ENCODE measurements around the gene BCKDHA. TPM values are rescaled to one million over a fixed set of nuclear protein-coding genes. Genes with fewer than 3 reads are reported as not detected.

BCKDHA gene
- total RNA-seq, 4 donors from 2014 or later = 18.2 to 36.7 (median 21.6) TPM

DNA sequence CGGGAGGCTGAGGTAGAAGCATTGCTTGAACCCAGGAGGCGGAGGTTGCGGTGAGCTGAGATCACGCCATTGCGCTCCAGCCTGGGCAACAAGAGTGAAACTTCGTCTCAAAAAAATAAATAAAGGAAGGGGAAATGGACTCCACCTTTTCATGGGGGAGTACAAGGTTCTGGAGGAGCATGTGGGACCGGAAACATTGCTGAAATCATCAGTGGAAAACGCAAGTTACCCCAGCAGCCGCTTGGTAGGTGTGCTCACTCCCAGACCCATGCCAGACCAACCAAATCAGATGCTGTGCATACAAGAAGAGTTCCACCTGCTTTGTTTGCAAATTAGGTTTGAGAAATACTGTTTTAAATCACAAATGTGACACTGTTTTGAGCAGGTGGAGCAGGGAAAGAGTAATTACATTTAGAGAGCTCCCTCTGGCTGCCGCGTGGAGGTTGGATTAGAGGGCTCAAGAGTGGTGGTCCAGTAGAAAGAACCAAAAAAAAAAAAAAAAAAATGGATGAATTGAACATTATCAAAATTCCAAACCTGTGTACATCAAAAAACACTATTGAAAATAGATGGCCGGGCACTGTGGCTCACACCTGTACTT, 50.2 kb downstream of the BCKDHA start:
- Histone ChIP-seq H3K27ac (peak overlapping the region in 1 of 2 donors; percentile 28), H3K4me1 (no peaks in the 10 kb centered on the region), H3K27me3 (no peaks in the 10 kb centered on the region), H3K36me3 (no peaks in the 10 kb centered on the region), H3K9me3 (no peaks in the 10 kb centered on the region), H3K4me3 (no peak overlapping the region)
- TF ChIP-seq CTCF (IDR thresholded peaks at IDR 0.05) (no peak), POLR2A (IDR thresholded peaks at IDR 0.05) (no peak)
- DNase-seq = no peak
- intact Hi-C loops (cut with DNase I; ENCODE audit: low total_unique reads) = no loop called here

DNA sequence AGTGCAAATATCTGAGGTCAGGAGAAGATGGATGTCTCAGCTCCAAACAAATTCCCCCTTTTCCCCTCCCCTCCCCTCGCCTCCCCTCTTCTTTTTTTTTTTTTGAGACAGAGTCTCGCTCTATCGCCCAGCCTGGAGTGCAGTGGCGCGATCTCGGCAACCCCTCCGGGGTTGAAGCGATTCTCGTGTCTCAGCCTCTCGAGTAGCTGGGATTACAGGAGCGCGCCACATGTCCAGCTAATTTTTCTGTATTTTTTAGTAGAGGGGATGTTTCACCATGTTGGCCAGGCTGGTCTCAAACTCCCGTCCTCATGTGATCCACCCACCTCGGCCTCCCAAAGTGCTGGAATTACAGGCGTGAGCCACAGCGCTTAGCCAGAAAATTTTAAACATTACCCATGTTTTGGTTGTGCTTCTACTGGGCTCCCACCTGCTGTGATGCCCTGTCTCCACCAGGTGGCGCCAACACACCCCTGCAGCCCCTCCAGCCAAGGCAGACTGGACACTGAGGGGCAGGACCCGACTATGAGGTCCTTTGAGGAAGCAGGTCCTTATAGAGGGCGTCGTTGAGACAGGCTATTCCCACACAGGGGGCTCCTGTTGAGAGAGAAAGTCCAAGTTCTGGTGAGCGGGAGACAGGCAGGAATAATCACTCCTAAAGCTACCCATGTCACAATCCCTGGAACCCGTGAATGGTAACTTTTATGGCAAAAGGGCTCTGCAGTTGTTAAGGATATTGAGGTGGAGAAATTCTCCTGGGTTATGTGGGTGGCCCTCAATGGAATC, 51.7 kb downstream of the BCKDHA start:
- Histone ChIP-seq H3K9me3 (no peaks in the 10 kb centered on the region), H3K36me3 (no peaks in the 10 kb centered on the region), H3K27me3 (no peaks in the 10 kb centered on the region), H3K27ac (peak overlapping the region in 1 of 2 donors; percentile 56), H3K4me1 (no peaks in the 10 kb centered on the region), H3K4me3 (peak overlapping the region in 1 of 2 donors; percentile 17)
- TF ChIP-seq POLR2A (IDR thresholded peaks at IDR 0.05) (no peak), CTCF (IDR thresholded peaks at IDR 0.05) (peak; percentile 92 to 99 (median 94))
- intact Hi-C loops (cut with DNase I; ENCODE audit: low total_unique reads) = no loop called here
- peak; percentile 79 to 83 for DNase-seq

- intact Hi-C loops (cut with DNase I; ENCODE audit: low total_unique reads) = no loop called here
- no peaks in the 10 kb centered on the region for H3K9me3 ChIP-seq
- no peaks in the 10 kb centered on the region for H3K4me1 ChIP-seq
- DNase-seq = no peak
- TF ChIP-seq CTCF (IDR thresholded peaks at IDR 0.05) (no peak), POLR2A (IDR thresholded peaks at IDR 0.05) (no peak)
- no peak overlapping the region for H3K4me3 ChIP-seq
- no peaks in the 10 kb centered on the region for H3K36me3 ChIP-seq
- H3K27me3 ChIP-seq = no peaks in the 10 kb centered on the region
- H3K27ac ChIP-seq = no peak overlapping the region
These were observed 52.2 kb downstream of the BCKDHA start for GRCh38 chr19:41449865-41450178.

DNA sequence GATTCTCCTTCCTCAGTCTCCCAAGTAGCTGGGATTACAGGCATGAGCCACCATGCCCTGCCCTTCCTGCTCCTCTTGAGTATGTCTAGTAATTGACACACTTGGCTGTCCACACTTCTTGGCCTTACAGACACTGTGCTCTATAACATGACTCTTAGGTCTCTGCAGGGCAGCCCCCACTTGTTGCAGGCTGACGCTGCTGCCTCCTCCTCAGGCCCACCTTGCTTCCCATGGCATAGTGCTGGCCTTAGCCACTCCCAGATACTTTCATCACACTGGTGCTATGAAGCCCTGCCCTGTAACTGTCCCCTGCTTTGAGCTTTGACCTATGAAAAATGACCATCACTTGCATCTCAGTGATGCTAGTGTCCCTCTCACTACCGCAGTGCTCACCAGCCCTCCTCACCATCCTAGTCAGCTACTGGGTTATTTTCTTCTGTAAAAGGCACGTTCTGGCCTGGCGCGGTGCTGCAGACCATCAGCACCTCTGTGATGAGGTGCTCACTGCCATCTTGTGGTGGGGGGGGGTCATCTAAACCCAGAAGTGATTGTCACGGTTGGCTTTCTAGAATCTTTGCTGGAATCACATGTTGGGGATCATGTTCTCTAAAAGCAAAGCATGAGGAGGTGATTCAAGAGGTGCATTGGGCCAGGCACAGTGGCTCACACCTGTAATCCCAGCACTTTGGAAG, 55.1 kb downstream of the BCKDHA start:
- Histone ChIP-seq H3K4me3 (no peak overlapping the region), H3K27me3 (no peaks in the 10 kb centered on the region), H3K9me3 (no peaks in the 10 kb centered on the region), H3K4me1 (no peaks in the 10 kb centered on the region), H3K36me3 (no peaks in the 10 kb centered on the region), H3K27ac (no peak overlapping the region)
- intact Hi-C loops (cut with DNase I; ENCODE audit: low total_unique reads) = no loop called here
- no peak for DNase-seq
- no peak for TF ChIP-seq CTCF (IDR thresholded peaks at IDR 0.05)
- TF ChIP-seq POLR2A (IDR thresholded peaks at IDR 0.05) = no peak

- H3K4me3 ChIP-seq = no peak overlapping the region
- no peak for DNase-seq
- TF ChIP-seq POLR2A (IDR thresholded peaks at IDR 0.05) (no peak), CTCF (IDR thresholded peaks at IDR 0.05) (no peak)
- no peaks in the 10 kb centered on the region for H3K4me1 ChIP-seq
- no peaks in the 10 kb centered on the region for H3K9me3 ChIP-seq
- H3K27me3 ChIP-seq = peaks cover 0 to 3% of the 10 kb centered on the region in 2 donors
- H3K36me3 ChIP-seq = no peaks in the 10 kb centered on the region
- intact Hi-C loops (cut with DNase I; ENCODE audit: low total_unique reads) = no loop called here
- peak overlapping the region; percentile 73 to 77 for H3K27ac ChIP-seq
These were observed 58.3 kb downstream of the BCKDHA start for GRCh38 chr19:41455936-41456335.
